Lung (tissue), 12 donors: ENCODE results near the gene DDX31. TPM values are rescaled to one million over a fixed set of nuclear protein-coding genes. Genes with fewer than 3 reads are reported as not detected.
A peak's percentile ranks its signal among the peaks of the same experiment; 100 is the strongest.
"Not testable (repeated sequence)": the region's sequence is repeated elsewhere in the genome, so short reads cannot be mapped to it uniquely, and the experiment has no call there.

Experiments
- ATAC-seq: fragments of 200-7000 bp; cut with Tn5 transposase; one replicate; pipeline ENCODE4 v1.9.1; 2020; ENCODE audit warnings: moderate number of reproducible peaks; ENCODE audit not compliant: insufficient read depth, low FRiP score
- DNase-seq, 3 donors: peaks; one replicate each; pipeline ENCODE4 v3.0.0-alpha.2; 2013 to 2017
- H3K27ac ChIP-seq, 2 donors: one replicate each; pipeline ENCODE4 v1.5.1; 2013; ENCODE audit warnings: mild to moderate bottlenecking in 2 of 2, moderate library complexity in 2 of 2, control low read depth in 1 of 2, inconsistent platforms in 1 of 2, low read depth in 1 of 2, low read length in 1 of 2
- H3K27me3 ChIP-seq, 3 donors: one replicate each; pipeline ENCODE4 v1.5.1; 2013; ENCODE audit warnings: low read length in 2 of 3; ENCODE audit not compliant: control insufficient read depth in 3 of 3, insufficient read depth in 3 of 3
- H3K36me3 ChIP-seq, 4 donors: one replicate each; pipeline ENCODE4 v1.5.1; 2013; ENCODE audit warnings: low read length in 4 of 4, mild to moderate bottlenecking in 1 of 4, moderate library complexity in 1 of 4; ENCODE audit not compliant: control insufficient read depth in 4 of 4, insufficient read depth in 4 of 4
- H3K4me1 ChIP-seq, 5 donors: one replicate each; pipeline ENCODE4 v1.5.1; 2013; ENCODE audit warnings: low read length in 5 of 5, mild to moderate bottlenecking in 2 of 5, moderate library complexity in 1 of 5; ENCODE audit not compliant: control insufficient read depth in 5 of 5, insufficient read depth in 5 of 5
- H3K4me3 ChIP-seq: one replicate; pipeline ENCODE4 v1.5.1; 2013; ENCODE audit warnings: mild to moderate bottlenecking, control low read depth, moderate library complexity
- H3K9ac ChIP-seq, 2 donors: one replicate each; pipeline ENCODE4 v1.5.1; 2013; ENCODE audit warnings: low read length in 2 of 2, control low read depth in 1 of 2; ENCODE audit not compliant: insufficient read depth in 1 of 2
- H3K9me3 ChIP-seq, 4 donors: one replicate each; pipeline ENCODE4 v1.5.1; 2013; ENCODE audit warnings: low read length in 3 of 4, mild to moderate bottlenecking in 1 of 4, moderate library complexity in 1 of 4; ENCODE audit not compliant: control insufficient read depth in 4 of 4, insufficient read depth in 3 of 4
- CTCF ChIP-seq: IDR thresholded peaks from 2 replicates; pipeline ENCODE4 v1.5.1; 2012; ENCODE audit warnings: mild to moderate bottlenecking; ENCODE audit errors: control extremely low read depth, extremely low read depth
- WGBS, 2 donors: extraction: QIAGEN DNeasy Blood & Tissue Kit; methylation state at CpG; one replicate each; pipeline ENCODE4 v1.1.7; 2013; 5-methylcytosine and 5-hydroxymethylcytosine counted together
- polyA plus RNA-seq, 2 donors: library from polyadenylated mRNA; stranded (reverse); fragments of 200-250 nt; gene quantifications; one replicate each; pipeline ENCODE4 v1.2.1, GENCODE V29; 2013
- total RNA-seq, 2 donors: library from RNA; depleted of rRNA in 1 of 2; stranded (reverse); fragments of >200 nt in 1 of 2; gene quantifications; one replicate each; pipeline ENCODE4 v1.2.1, GENCODE V29; 2014 to 2021
- donor health status: control.
- donor health status: control.
- donor health status: Bipolar disorder and iron deficiency.
- donor health status: healthy.
- donor health status: DM: yes; HTN: yes; CAD: no.

DDX31 gene
- total and polyA plus RNA-seq, 4 donors = 8.1 to 14.8 (median 11.7) TPM

GRCh38 chr9:132575005-132575609 lies 94.7 kb downstream of the DDX31 start:
- peaks cover 0 to 2% (median 0%) of the 10 kb centered on the region in 4 donors for H3K9me3 ChIP-seq
- H3K4me1 ChIP-seq = peaks cover 0 to 3% (median 0%) of the 10 kb centered on the region in 5 donors
- no peaks in the 10 kb centered on the region for H3K36me3 ChIP-seq
- ATAC-seq (peak; percentile 53), DNase-seq (peak; percentile 78 to 84 (median 82))
- TF ChIP-seq CTCF = peak; percentile 49
- WGBS, 2 donors = 11 to 12% methylated on average over 16 of the region's 16 CpGs
- H3K4me3 ChIP-seq = no peak overlapping the region
- H3K9ac ChIP-seq = no peak overlapping the region
- H3K27ac ChIP-seq = no peak overlapping the region
- peaks cover 10 to 58% (median 41%) of the 10 kb centered on the region in 3 donors for H3K27me3 ChIP-seq

GRCh38 chr9:132572921-132573320 lies 96.9 kb downstream of the DDX31 start:
- ATAC-seq (no peak), DNase-seq (no peak)
- H3K9ac ChIP-seq = no peak overlapping the region
- no peak overlapping the region for H3K4me3 ChIP-seq
- H3K9me3 ChIP-seq = peaks cover 0 to 2% (median 0%) of the 10 kb centered on the region in 4 donors
- H3K27me3 ChIP-seq = peaks cover 0 to 36% (median 20%) of the 10 kb centered on the region in 3 donors
- no peaks in the 10 kb centered on the region for H3K36me3 ChIP-seq
- H3K27ac ChIP-seq = no peak overlapping the region
- no peak for TF ChIP-seq CTCF
- WGBS, 2 donors = 36 to 40% methylated on average over 8 of the region's 8 CpGs
- H3K4me1 ChIP-seq = peaks cover 0 to 3% (median 0%) of the 10 kb centered on the region in 5 donors

- Histone ChIP-seq H3K9ac (no peak overlapping the region), H3K4me3 (no peak overlapping the region), H3K9me3 (peaks cover 0 to 2% (median 0%) of the 10 kb centered on the region in 4 donors), H3K4me1 (no peaks in the 10 kb centered on the region), H3K27me3 (peaks cover 0 to 27% (median 11%) of the 10 kb centered on the region in 3 donors), H3K36me3 (no peaks in the 10 kb centered on the region), H3K27ac (no peak overlapping the region)
- 73 to 82% methylated on average over 15 of the region's 15 CpGs for WGBS, 2 donors
- no peak for TF ChIP-seq CTCF
- ATAC-seq (no peak), DNase-seq (no peak)
Measured at GRCh38 chr9:132571806-132572600, 97.8 kb downstream of the DDX31 start.

- H3K9me3 ChIP-seq, DNase-seq, H3K27ac ChIP-seq, H3K9ac ChIP-seq, H3K4me3 ChIP-seq, H3K36me3 ChIP-seq, ATAC-seq, H3K4me1 ChIP-seq: not testable (repeated sequence)
- H3K27me3 ChIP-seq = peaks cover 0 to 11% (median 0%) of the 10 kb centered on the region in 3 donors
- 77 to 79% methylated on average over 2 of the region's 2 CpGs for WGBS, 2 donors
Measured at GRCh38 chr9:132568787-132569186, 101.0 kb downstream of the DDX31 start.
